22Rv1 (cell line): ENCODE measurements around the gene KCNE3.

Experiments used
- CTCF ChIP-seq: fragments of 450-650 bp; IDR thresholded peaks from 2 replicates; pipeline ENCODE4 v1.5.1; 2017; ENCODE audit warnings: mild to moderate bottlenecking
- ZFX ChIP-seq: fragments of 450-650 bp; IDR thresholded peaks from 2 replicates; pipeline ENCODE4 v1.6.1; 2017; ENCODE audit warnings: antibody characterized with exemption, borderline replicate concordance

DNA sequence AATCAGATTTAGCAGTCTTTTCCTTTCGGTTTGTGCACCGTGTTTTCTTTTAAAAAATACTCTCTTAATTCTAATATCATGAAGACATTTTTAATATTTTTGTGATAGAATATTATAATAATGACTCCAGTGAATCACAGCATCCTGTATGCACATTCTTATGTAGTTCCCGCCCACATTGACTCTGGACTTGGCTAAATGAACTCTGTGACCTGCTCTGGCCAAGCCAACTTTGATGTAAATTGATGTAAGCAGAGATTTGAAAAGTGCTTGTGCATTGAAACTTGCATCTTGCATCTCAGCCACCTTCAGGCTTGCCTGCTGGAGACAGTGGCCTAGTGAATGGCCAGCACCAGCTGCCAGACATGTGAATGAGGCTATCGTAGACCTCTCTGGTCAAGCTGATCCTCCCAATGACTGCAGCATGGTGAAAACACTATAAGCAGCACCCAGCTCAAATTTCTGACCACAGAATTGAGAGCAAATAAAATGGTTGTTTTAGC lies 39.9 kb downstream of the KCNE3 start:
- TF ChIP-seq CTCF, result no peak
- TF ChIP-seq ZFX, result no peak
